ENCODE data around the gene ZNF496. TPM values are rescaled to one million over a fixed set of nuclear protein-coding genes. Genes with fewer than 3 reads are reported as not detected.

Gene ZNF496
- total and polyA plus RNA-seq, 9 of the 15 experiments (the other 6 are each of a cell fraction or from before 2014, with no cell fraction given): 4.3 to 54.0 (median 31.3) TPM

GRCh38 chr1:247374651-247375334 lies 43.1 kb upstream of the ZNF496 start (continued):
- 0 out of 2 replicates have a peak, but pooled peaks have one; percentile 38 for TF ChIP-seq ZFP1 (CRISPR knock-in tag; IDR thresholded peaks at IDR 0.05)
- peak; percentile 83 for TF ChIP-seq ZNF134 (CRISPR knock-in tag; conservative IDR thresholded peaks at IDR 0.05)
- TF ChIP-seq DMBX1 (CRISPR knock-in tag; IDR thresholded peaks at IDR 0.05; ENCODE audit: borderline replicate concordance): peak; percentile 98
- TF ChIP-seq SRF (CRISPR knock-in tag; IDR thresholded peaks at IDR 0.05): peak in 1 of 2 experiments; percentile 70; a peak in 2 of 4 replicates
- peak; percentile 94 for TF ChIP-seq CLOCK (CRISPR knock-in tag; IDR thresholded peaks at IDR 0.05; ENCODE audit: borderline replicate concordance)
- peak; percentile 99 for TF ChIP-seq SMAD3 (CRISPR knock-in tag; conservative IDR thresholded peaks at IDR 0.05)
- peak in 1 of 2 experiments; percentile 98; a peak in 2 of 4 replicates for TF ChIP-seq TEAD1 (CRISPR knock-in tag; IDR thresholded peaks at IDR 0.05)
- TF ChIP-seq ZNF445 (CRISPR knock-in tag; IDR thresholded peaks at IDR 0.05; ENCODE audit: low read depth): peak; percentile 93
- TF ChIP-seq ZNF398 (CRISPR knock-in tag; IDR thresholded peaks at IDR 0.05): peak; percentile 14; the same call in 1 of the 2 replicates
- peak; percentile 81; the same call in 1 of the 2 replicates for TF ChIP-seq ILK (tag; IDR thresholded peaks at IDR 0.05; ENCODE audit: borderline replicate concordance, low read depth)
- peak; percentile 99 for TF ChIP-seq ZNF76 (CRISPR knock-in tag; IDR thresholded peaks at IDR 0.05; ENCODE audit: borderline replicate concordance)
- peak; percentile 95 for TF ChIP-seq ZNF592 (IDR thresholded peaks at IDR 0.05)
- TF ChIP-seq ZNF561 (CRISPR knock-in tag; conservative IDR thresholded peaks at IDR 0.05): peak; percentile 79; the same call in 1 of the 2 replicates
- peak; percentile 91; the same call in 1 of the 2 replicates for TF ChIP-seq ZNF668 (CRISPR knock-in tag; IDR thresholded peaks at IDR 0.05)
- TF ChIP-seq ZBTB12 (CRISPR knock-in tag; IDR thresholded peaks at IDR 0.05): peak; percentile 83
